ENCODE data around the gene WFS1. TPM values are rescaled to one million over a fixed set of nuclear protein-coding genes. Genes with fewer than 3 reads are reported as not detected.
A peak's percentile ranks its signal among the peaks of the same experiment; 100 is the strongest.

The WFS1 gene
- total RNA-seq, 3 donors from 2014 or later, result 32.5 to 58.3 (median 37.1) TPM

- no peaks in the 10 kb centered on the region for H3K36me3 ChIP-seq
- H3K27me3 ChIP-seq, result peaks cover 0 to 11% of the 10 kb centered on the region in 2 donors
- TF ChIP-seq POLR2A (IDR thresholded peaks at IDR 0.05) (no peak), POLR2AphosphoS5 (IDR thresholded peaks at IDR 0.05) (no peak)
- TF ChIP-seq, protein P1, sequence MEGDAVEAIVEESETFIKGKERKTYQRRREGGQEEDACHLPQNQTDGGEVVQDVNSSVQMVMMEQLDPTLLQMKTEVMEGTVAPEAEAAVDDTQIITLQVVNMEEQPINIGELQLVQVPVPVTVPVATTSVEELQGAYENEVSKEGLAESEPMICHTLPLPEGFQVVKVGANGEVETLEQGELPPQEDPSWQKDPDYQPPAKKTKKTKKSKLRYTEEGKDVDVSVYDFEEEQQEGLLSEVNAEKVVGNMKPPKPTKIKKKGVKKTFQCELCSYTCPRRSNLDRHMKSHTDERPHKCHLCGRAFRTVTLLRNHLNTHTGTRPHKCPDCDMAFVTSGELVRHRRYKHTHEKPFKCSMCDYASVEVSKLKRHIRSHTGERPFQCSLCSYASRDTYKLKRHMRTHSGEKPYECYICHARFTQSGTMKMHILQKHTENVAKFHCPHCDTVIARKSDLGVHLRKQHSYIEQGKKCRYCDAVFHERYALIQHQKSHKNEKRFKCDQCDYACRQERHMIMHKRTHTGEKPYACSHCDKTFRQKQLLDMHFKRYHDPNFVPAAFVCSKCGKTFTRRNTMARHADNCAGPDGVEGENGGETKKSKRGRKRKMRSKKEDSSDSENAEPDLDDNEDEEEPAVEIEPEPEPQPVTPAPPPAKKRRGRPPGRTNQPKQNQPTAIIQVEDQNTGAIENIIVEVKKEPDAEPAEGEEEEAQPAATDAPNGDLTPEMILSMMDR (IDR thresholded peaks at IDR 0.05), result no peak
- H3K27ac ChIP-seq, result no peak overlapping the region
- intact Hi-C loops (cut with DNase I; ENCODE audit: low total_unique reads), result no loop called here
- H3K4me1 ChIP-seq, result no peaks in the 10 kb centered on the region
- no peak overlapping the region for H3K4me3 ChIP-seq
- H3K9me3 ChIP-seq, result no peaks in the 10 kb centered on the region
- DNase-seq (ENCODE audit: low spot score in 2 of 2), result peak in 1 of 2 donors; percentile 6
Measured at GRCh38 chr4:6228158-6229067, 41.2 kb upstream of the WFS1 start.

DNA sequence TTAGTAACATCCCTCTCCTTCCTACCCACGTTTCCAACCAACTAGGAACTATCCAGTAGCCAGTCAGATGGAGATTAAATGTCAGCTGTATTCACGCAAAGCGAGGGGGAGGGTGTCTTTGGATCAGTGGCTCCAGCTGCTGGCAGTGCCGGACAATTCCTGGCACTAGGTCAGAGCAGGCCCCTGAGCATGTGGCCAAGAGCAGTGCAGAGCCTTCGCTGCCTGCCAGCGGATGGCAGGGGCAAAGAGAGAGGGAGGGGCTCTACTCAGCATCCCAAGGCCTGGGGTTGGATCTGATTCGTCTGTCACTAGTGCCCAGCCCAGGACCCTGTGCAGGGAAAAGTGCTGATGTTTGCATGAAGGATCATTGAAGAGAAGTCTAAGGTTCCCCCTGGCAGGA, 40.6 kb upstream of the WFS1 start:
- TF ChIP-seq, protein P1 (IDR thresholded peaks at IDR 0.05), result no peak
- TF ChIP-seq POLR2A (IDR thresholded peaks at IDR 0.05) (no peak), POLR2AphosphoS5 (IDR thresholded peaks at IDR 0.05) (no peak)
- Histone ChIP-seq H3K36me3 (no peaks in the 10 kb centered on the region), H3K27me3 (peaks cover 0 to 13% of the 10 kb centered on the region in 2 donors), H3K4me3 (no peak overlapping the region), H3K9me3 (no peaks in the 10 kb centered on the region), H3K27ac (no peak overlapping the region), H3K4me1 (no peaks in the 10 kb centered on the region)
- DNase-seq (ENCODE audit: low spot score in 2 of 2), result peak in 1 of 2 donors; percentile 9
- intact Hi-C loops (cut with DNase I; ENCODE audit: low total_unique reads), result no loop called here

DNA sequence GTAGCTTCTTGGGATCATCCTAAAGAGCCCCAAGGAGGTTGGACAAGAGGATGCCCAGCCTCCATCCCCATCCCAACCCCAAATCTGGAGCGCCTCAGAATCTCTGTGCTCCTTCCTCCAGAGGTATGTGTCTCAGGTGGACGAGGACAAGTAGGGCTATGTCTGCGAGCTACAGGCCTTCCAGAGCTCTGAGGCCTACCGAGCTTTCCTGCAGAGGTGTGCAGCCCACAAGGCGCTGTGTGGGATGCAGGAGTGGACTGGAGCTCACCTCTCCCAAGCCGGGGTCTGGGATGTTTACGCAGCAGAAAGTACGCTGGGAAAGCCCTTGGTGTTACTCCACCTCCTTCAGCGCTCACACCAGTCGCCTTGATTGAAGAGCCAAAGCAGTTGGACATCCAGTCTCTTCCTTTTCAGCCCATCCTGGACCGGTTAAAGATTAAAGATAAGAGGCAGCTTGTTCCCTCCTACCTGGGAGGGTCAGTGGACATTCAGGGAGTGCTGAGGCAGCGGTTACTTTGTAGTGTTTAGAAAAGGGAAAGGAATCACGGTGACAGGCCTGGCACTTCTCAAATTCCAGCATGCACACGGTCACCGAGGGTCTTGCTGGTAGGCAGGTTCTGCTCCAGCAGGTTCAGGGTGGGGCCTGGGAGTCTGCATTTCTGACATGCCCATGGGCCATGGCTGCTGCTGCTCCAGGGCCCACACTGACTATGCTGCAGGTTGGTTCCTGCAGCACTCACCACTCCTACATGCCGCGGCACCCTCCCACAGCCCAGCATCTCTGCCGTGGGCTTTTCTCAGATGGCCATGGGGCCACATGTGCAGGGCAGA, 39.8 kb upstream of the WFS1 start:
- H3K4me1 ChIP-seq, result no peaks in the 10 kb centered on the region
- H3K27ac ChIP-seq, result no peak overlapping the region
- TF ChIP-seq POLR2AphosphoS5 (IDR thresholded peaks at IDR 0.05), result no peak
- TF ChIP-seq, protein P1 (IDR thresholded peaks at IDR 0.05), result no peak
- TF ChIP-seq POLR2A (IDR thresholded peaks at IDR 0.05), result no peak
- H3K36me3 ChIP-seq, result no peaks in the 10 kb centered on the region
- H3K9me3 ChIP-seq, result no peaks in the 10 kb centered on the region
- no peak overlapping the region for H3K4me3 ChIP-seq
- peak in 1 of 2 donors; percentile 28 for DNase-seq (ENCODE audit: low spot score in 2 of 2)
- intact Hi-C loops (cut with DNase I; ENCODE audit: low total_unique reads), result no loop called here
- H3K27me3 ChIP-seq, result peaks cover 0 to 14% of the 10 kb centered on the region in 2 donors

GRCh38 chr4:6230502-6230785, 39.2 kb upstream of the WFS1 start:
- TF ChIP-seq POLR2A (IDR thresholded peaks at IDR 0.05), result no peak
- TF ChIP-seq, protein P1 (IDR thresholded peaks at IDR 0.05), result no peak
- intact Hi-C loops (cut with DNase I; ENCODE audit: low total_unique reads), result no loop called here
- no peak for DNase-seq (ENCODE audit: low spot score in 2 of 2)
- Histone ChIP-seq H3K36me3 (no peaks in the 10 kb centered on the region), H3K4me3 (no peak overlapping the region), H3K4me1 (no peaks in the 10 kb centered on the region), H3K27ac (no peak overlapping the region), H3K27me3 (peaks cover 0 to 14% of the 10 kb centered on the region in 2 donors), H3K9me3 (no peaks in the 10 kb centered on the region)
